Stimulated activated CD4-positive, alpha-beta T cell treated with anti-CD3 and anti-CD28 coated beads, Interleukin-2, amount 100 ng/mL, for 48 hours (primary cell): ENCODE measurements around the gene SLC12A3.
"Not testable (repeated sequence)": the region's sequence is repeated elsewhere in the genome, so short reads cannot be mapped to it uniquely, and the experiment has no call there.

Experiments used
- DNase-seq, 2 donors: peaks; one replicate each; pipeline ENCODE4 v3.0.0-alpha.2; 2020

Gene SLC12A3

GRCh38 chr16:56870276-56870888, 5.4 kb downstream of the SLC12A3 start:
- DNase-seq = no peak

DNA sequence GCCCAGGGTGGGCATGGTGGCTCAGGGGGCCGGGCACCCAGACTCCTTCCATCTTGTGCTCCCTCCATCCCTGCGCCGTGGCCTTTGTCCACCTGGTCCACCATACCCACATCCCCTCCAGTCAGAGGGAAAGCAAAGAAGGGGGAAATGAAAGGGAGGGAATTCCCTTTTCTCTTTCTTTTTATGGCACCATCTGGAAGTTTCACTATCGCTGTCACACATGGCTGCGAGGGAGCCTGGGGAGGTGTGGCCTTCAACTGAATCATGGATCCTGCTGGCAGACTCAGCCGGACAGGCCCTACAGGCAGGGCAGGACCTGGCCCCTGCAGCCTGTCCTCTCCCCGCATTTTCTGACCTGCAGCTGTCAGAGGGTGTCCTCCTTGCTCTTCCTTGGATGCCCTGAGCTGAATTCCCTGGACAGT, 6.2 kb downstream of the SLC12A3 start:
- no peak for DNase-seq

DNA sequence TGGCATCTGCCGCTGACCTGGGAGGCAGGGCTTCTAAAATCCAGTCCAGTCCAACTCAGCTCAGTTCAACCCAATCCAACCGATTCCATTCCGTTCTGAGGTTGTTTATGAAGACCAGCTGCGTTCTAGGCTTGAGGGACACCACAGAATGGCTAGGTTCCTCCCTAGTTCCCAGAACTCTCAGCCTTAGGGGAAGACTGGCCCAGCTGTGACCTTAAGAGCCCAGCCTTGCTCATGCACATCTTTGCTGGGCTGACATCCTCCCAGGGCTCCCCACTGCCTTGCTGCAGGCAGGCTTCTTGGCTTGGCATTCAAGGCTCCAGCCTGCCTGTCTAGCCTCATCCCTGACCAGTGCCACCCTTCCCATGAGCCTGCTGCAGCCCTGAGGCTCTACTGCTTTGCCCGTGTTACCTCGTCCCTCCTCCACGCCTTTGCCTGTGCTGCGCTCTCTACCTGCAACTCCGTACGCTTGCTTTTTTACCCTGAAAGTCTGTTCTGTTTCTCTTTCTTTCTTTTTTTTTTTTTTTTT, 7.9 kb downstream of the SLC12A3 start:
- DNase-seq = no peak

- no peak for DNase-seq
These were observed 9.8 kb downstream of the SLC12A3 start for GRCh38 chr16:56874800-56875199.

GRCh38 chr16:56876048-56876447, 11.0 kb downstream of the SLC12A3 start:
- DNase-seq = no peak

GRCh38 chr16:56877486-56878182, 12.6 kb downstream of the SLC12A3 start:
- no peak for DNase-seq

DNA sequence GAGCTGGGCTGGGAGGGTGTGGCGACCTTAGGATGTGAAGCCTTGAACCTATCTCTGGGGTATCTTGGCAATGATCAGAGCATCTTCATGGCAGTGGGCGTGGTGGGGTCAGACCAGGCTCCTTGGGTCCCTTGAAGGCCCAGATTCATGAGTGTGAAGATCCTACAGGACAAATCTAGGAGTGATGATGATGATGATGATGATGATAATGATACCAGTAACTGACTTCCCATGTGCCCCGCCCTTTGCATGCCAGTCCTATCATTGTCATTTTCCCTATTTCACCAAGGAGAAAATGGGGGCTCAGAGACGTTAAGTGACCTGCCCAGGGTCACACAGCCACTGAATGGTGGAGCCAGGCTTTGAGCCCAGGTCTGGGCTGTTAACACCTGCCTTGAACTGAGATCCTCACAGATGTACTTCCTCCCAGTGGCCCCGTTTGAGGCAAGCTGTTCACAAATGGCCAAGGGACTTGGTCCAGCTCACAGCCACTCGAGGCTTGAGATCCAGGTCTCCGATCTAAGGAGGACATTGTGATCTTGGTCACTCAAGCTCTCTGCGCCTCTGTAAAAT, 13.4 kb downstream of the SLC12A3 start:
- DNase-seq = no peak

DNA sequence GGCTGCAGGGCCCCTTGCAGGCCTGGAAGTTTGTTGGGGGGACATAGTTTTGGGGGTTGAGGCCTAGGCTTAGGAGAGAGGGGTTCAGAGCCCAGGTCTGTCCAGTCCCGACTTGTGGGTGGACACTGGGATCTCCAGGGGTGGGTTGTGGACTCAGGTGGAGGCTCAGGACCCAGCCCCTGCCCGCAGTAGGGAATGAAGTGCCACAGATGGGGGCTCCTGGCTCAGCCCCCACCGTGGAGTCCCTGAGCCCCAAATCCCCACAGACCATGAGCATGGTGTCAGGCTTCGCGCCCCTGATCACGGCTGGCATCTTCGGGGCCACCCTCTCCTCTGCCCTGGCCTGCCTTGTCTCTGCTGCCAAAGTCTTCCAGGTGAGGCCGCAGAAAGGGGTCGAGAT, 14.3 kb downstream of the SLC12A3 start:
- no peak for DNase-seq

DNA sequence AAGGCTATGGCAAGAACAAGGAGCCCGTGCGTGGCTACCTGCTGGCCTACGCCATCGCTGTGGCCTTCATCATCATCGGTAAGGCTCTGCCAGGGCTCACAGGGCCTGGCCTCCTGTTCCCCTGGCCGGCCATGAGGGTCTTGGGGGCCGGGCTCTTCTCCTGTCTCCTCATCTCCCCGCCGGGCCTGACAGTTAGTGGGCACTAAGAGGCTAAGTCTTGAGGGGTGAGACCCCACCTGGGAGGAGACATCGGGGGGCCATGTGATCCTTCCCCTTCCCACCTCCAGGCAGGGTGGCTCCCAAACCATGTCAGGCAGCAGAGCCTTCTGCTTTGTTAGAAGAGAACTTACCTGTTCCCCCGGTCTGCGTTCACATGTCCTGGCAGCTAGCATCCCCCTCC, 15.2 kb downstream of the SLC12A3 start:
- DNase-seq = no peak

DNA sequence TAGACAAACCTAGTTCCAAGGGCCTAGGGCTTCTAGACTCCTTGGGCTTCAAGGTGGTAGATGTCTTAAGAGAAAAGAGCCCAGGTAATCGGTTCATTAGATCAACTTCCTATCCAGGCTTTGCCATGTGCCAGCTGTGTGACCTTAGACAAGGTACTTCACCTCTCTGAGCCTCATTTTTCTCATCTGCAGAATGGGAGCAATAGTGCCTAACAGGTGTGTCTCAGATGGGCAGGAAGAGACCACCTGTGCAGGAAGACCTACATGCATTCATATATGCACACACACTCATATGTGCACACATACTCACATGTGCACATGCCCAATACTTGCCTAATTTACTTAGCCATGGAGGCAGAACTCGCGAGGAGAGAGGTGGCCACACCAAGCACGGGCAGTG, 15.7 kb downstream of the SLC12A3 start:
- no peak for DNase-seq

- no peak for DNase-seq
These were observed 17.2 kb downstream of the SLC12A3 start for GRCh38 chr16:56882077-56882800.

DNA sequence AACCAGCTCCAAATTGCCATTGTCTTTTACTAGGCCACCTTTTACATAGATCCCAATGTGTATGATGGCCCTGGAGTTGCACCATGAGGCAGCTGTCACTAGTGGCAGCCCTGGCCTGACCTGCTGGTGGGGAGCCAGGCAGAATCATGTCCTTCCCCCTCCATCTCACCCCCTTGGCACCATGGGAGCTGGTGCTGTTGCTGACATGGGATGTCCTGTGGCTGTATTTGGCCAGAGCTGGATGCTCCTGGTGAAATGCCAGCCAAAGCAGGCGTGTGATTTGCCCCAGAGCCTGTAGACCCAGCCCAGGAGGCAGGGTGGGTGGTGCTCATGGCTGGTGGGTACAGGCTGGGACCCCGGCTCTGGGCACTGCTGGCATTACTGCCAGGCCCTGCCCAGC, 18.6 kb downstream of the SLC12A3 start:
- DNase-seq = no peak

DNA sequence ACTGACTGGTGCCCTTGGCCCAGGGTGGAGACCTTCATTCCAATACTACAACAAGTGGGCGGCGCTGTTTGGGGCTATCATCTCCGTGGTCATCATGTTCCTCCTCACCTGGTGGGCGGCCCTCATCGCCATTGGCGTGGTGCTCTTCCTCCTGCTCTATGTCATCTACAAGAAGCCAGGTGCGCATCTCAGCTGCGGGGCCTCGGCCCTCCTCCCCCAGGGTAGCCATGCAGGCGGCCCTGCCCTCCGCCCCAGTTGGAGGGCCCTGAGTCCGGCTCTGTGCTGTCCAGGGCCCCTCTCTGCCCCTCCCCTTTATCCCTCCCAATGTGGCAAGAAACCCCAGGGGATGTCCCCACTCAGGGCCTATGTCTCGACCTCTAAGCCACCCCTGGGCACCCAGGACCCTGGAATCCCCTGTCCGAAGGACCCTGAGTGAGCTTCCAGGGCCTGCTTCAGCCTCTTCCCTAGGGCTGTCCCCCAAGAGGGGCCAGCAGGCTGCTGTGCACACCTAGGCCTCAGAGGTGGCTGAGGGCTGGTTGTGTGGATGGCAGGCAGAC, 19.1 kb downstream of the SLC12A3 start:
- DNase-seq = no peak

- DNase-seq = not testable (repeated sequence)
These were observed 19.9 kb downstream of the SLC12A3 start for GRCh38 chr16:56884929-56885328.

GRCh38 chr16:56885446-56886162, 20.6 kb downstream of the SLC12A3 start:
- DNase-seq = no peak

DNA sequence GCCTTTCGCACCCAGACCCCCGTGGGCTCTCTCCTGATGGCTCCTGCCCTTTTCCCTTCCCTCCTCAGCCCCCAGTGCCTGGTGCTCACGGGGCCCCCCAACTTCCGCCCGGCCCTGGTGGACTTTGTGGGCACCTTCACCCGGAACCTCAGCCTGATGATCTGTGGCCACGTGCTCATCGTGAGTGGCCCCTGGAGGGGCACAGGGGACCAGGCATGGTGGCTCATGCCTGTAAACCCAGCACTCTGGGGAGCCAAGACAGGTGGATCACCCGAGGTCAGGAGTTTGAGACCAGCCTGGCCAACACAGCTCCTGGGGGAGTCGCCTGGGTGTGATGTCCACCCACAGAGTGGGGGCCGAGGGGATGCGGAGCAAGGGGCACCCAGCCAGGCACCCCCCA, 21.3 kb downstream of the SLC12A3 start:
- no peak for DNase-seq

GRCh38 chr16:56886826-56887225, 21.8 kb downstream of the SLC12A3 start:
- DNase-seq = no peak

DNA sequence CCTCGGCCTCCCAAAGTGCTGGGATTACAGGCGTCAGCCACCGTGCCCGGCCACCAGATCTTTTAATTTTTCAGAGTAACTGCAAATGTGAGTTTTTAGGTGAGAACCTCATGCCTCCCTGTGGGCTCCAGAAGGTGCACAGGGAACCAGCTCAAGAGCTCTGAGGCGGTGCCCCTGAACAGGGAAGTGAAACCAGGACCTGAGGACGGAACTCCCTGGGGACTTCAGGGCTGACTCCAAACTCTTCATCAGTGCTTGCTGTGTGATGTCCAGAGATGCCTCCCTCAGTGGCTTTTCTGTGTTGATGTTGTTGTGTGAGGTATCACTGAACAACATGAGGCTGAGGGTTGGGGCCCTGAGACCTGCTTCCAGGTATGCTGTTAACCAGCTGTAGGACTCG, 23.8 kb downstream of the SLC12A3 start:
- no peak for DNase-seq

DNA sequence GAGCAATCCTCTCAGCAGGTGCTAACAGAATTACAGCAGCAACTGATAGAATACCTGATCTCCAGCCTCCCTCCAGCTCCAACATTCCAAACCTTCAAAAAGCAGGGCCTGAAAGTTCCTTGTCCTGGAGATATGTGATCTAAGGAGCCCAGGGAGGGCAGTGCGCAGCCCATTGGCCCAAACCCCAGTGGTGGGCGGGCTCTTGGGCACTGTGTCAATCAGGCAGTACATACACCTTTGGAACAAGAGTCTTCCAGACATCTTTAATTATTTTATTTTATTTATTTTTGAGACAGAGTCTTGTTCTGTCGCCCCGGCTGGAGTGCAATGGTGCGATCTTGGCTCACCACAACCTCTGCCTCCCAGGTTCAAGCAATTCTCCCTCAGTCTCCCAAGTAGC, 24.2 kb downstream of the SLC12A3 start:
- no peak for DNase-seq

DNA sequence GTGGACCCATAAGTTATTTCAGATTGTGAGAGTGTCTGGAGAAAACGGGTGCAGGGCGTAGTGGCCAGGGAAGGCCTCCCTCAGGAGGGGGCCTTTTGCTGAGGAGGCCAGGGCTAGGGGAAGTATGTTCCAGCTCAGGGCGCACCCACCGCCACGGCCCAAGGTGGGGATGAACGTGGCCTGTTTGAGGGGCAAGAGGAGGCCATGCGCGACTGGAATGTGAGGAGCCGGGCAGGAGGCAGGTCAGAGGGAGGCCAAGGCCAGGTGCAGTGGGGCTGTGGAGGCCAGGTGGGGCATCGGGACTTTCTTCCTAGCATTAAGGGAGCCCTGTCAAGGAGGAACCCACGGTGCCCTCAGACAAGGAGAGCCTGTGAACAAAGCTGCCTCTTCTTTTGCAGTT, 26.7 kb downstream of the SLC12A3 start:
- DNase-seq = no peak

- no peak for DNase-seq
These were observed 27.7 kb downstream of the SLC12A3 start for GRCh38 chr16:56892705-56893104.

- no peak for DNase-seq
These were observed 29.4 kb downstream of the SLC12A3 start for GRCh38 chr16:56894331-56894917.
